ENCODE data around the gene REP15. TPM values are rescaled to one million over a fixed set of nuclear protein-coding genes. Genes with fewer than 3 reads are reported as not detected.

The REP15 gene
- total RNA-seq, 2 experiments from 2014 or later, result 0.22 TPM; not detected in 1

- Mint-ChIP-seq H3K4me3 (no peak overlapping the region), H3K9me3 (no peaks in the 10 kb centered on the region), H3K4me1 (ENCODE audit: low read depth) (peaks cover 2% of the 10 kb centered on the region), H3K27ac (no peak overlapping the region), H3K27me3 (peaks cover 9% of the 10 kb centered on the region), H3K36me3 (no peaks in the 10 kb centered on the region)
- CTCF ChIA-PET, result interaction anchor here (0.7 to 2.2 kb wide), 2 partner anchors 14 to 57 kb away, joined by 3 to 7 read pairs; no protein-coding TSS in a partner anchor
- no peak for DNase-seq
- intact Hi-C loops (cut with micrococcal nuclease), result no loop called here
- POLR2A ChIA-PET, result no interaction called here
Observed at GRCh38 chr12:27705263-27705662, 9.0 kb downstream of the REP15 start.

DNA sequence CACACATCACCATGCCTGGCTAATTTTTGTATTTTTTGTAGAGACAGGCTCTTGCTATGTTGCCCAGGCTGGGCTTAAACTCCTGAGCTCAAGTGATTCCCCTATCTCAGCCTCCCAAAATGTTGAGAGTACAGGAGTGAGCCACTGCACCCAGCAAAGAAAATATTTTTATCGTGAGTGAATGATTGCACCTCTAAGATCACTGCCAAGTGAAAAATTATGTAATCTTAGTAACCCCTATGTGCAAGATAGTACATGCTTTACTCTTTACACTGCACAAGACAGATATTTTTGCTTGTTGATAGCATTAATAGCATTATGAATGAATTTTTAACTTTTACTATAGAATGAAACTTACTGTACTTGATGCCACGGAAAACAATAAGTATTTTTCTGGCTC, 11.0 kb downstream of the REP15 start:
- intact Hi-C loops (cut with micrococcal nuclease), result no loop called here
- H3K36me3 Mint-ChIP-seq, result no peaks in the 10 kb centered on the region
- H3K27ac Mint-ChIP-seq, result no peak overlapping the region
- peaks cover 9% of the 10 kb centered on the region for H3K4me1 Mint-ChIP-seq (ENCODE audit: low read depth)
- ChIA-PET CTCF (interaction anchor here (0.6 to 1.4 kb wide), 3 partner anchors 72 to 322 kb away, joined by 3 read pairs; partner anchors contain the start of gene PPFIBP1), POLR2A (no interaction called here)
- no peak overlapping the region for H3K4me3 Mint-ChIP-seq
- H3K27me3 Mint-ChIP-seq, result peaks cover 5% of the 10 kb centered on the region
- DNase-seq, result no peak
- no peaks in the 10 kb centered on the region for H3K9me3 Mint-ChIP-seq

DNA sequence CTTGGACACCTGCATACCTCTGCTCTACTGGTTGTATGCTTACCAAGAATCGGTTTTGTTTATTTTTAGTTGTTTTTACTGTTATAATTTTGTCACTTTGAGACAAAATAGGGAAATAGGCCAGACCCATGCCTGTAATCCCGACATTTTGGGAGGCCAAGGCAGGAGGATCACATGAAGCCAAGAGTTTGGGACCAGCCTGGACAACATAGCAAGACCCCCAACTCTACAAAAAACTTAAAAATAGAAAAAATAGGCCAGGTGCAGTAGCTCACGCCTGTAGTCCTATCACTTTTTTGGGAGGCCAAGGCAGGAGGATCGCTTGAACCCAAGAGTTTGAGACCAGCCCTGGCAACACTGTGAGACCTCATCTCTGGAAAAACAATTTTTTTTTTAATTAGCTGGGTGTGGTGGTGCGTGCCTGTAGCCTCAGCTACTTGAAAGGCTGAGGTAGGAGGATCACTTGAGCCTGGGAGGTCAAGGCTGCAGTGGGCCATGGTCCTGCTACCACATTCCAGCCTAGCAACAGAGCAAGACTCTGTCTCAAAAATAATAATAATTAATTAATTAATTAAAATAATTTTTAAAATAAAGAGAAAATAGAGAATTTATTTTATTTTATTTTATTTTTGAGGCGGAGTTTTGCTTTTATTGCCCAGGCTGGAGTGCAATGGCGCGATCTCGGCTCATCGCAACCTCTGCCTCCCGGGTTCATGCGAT, 13.1 kb downstream of the REP15 start:
- H3K4me3 Mint-ChIP-seq, result no peak overlapping the region
- H3K27me3 Mint-ChIP-seq, result peaks cover 3% of the 10 kb centered on the region
- CTCF ChIA-PET, result interaction anchor here (0.7 to 2.8 kb wide), 3 partner anchors 57 to 284 kb away, joined by 3 to 9 read pairs (median 3); no protein-coding TSS in a partner anchor
- intact Hi-C loops (cut with micrococcal nuclease), result no loop called here
- H3K36me3 Mint-ChIP-seq, result peaks cover 1% of the 10 kb centered on the region
- no peaks in the 10 kb centered on the region for H3K9me3 Mint-ChIP-seq
- POLR2A ChIA-PET, result no interaction called here
- DNase-seq, result no peak
- H3K27ac Mint-ChIP-seq, result no peak overlapping the region
- peaks cover 17% of the 10 kb centered on the region for H3K4me1 Mint-ChIP-seq (ENCODE audit: low read depth)

DNA sequence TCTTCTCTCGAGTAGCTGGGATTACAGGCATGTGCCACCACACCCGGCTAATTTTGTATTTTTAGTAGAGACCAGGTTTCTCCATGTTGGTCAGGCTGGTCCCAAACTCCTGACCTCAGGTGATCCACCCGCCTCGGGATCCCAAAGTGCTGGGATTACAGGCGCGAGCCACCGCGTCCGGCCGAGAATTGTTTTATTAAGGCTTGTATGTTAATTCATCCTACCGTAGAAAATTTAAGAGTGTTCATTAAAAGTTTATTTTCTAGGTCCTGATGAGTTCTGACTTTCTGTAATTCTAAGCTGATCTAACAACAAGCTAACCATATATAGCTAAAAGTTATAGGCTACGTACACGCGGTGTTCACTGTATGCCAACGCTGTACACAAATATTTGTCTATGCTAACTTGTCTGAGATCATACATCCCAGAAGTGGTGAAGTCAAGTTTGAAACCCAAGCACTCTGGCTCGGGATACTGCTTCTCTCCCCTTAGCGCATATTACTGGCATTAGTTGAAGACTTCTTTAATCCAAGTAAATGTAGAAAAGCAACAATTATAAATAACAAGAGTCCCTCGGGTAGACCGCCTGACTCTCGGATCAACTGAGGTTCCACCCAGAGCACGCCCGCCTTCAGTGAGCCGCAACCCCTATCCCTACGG, 13.8 kb downstream of the REP15 start:
- Mint-ChIP-seq H3K4me3 (peak overlapping the region; percentile 93), H3K27ac (peak overlapping the region; percentile 90), H3K27me3 (peaks cover 3% of the 10 kb centered on the region), H3K4me1 (ENCODE audit: low read depth) (peaks cover 17% of the 10 kb centered on the region), H3K9me3 (no peaks in the 10 kb centered on the region), H3K36me3 (peaks cover 4% of the 10 kb centered on the region)
- no peak for DNase-seq
- ChIA-PET CTCF (interaction anchor here (0.6 to 2.8 kb wide), 4 partner anchors 58 to 474 kb away, joined by 3 to 9 read pairs (median 4); no protein-coding TSS in a partner anchor), POLR2A (no interaction called here)
- intact Hi-C loops (cut with micrococcal nuclease), result loop anchor here (1.0 to 5.0 kb wide), 6 partner anchors 72 to 481 kb away; partner anchors contain the start of genes CCDC91, KLHL42, MANSC4 and PPFIBP1

DNA sequence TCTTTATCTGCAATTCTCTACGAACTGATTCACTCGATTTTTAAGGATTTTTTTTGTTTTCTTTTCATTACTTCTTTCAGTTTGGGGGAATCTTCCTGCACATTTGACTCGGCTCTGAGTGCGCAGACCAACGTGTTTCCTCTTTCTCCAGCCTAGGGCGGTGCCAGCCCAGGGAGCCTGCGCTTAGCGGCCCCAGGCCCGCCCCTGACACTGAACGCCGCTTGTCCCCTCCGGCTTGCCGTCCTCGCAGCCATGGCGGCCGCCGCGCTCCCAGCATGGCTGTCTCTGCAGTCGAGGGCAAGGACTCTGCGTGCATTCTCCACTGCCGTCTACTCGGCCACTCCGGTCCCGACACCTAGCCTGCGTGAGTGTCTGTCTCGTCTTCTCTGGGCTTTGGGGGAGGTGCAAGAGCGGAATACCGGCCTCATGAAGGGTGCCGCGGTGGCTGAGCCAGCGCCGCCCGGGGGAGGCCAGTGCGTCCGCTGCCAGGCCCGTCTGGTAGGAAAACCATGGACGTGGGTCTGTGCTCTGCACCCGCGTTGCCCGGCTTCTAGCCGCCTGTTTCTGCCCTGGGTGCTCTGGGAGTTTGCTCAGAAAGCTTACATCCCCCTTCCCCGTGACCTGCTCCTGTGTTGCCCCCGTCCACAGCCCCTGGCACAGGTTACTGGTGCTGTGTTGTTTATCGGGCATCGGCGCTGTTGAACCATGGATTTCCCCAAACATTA, 14.5 kb downstream of the REP15 start, which contains the start of gene MRPS35:
MRPS35 (plus strand) TSS at position 241 of the 725 bp plus-strand sequence; CDS start at position 253, 12 bp downstream.
- peak; percentile 95 for DNase-seq
- H3K27me3 Mint-ChIP-seq, result peaks cover 3% of the 10 kb centered on the region
- ChIA-PET CTCF (interaction anchor here (0.6 to 2.8 kb wide), 3 partner anchors 110 to 475 kb away, joined by 3 to 9 read pairs (median 6); no protein-coding TSS in a partner anchor), POLR2A (no interaction called here)
- H3K27ac Mint-ChIP-seq, result peak within 1 kb of the TSS; percentile 90
- peaks cover 5% of the 10 kb centered on the region for H3K36me3 Mint-ChIP-seq
- intact Hi-C loops (cut with micrococcal nuclease), result loop anchor here (1.0 to 5.0 kb wide), 6 partner anchors 72 to 480 kb away; partner anchors contain the start of genes CCDC91, KLHL42, MANSC4 and PPFIBP1
- H3K4me3 Mint-ChIP-seq, result peak within 1 kb of the TSS; percentile 93
- H3K9me3 Mint-ChIP-seq, result no peaks in the 10 kb centered on the region
- peaks cover 17% of the 10 kb centered on the region for H3K4me1 Mint-ChIP-seq (ENCODE audit: low read depth)

DNA sequence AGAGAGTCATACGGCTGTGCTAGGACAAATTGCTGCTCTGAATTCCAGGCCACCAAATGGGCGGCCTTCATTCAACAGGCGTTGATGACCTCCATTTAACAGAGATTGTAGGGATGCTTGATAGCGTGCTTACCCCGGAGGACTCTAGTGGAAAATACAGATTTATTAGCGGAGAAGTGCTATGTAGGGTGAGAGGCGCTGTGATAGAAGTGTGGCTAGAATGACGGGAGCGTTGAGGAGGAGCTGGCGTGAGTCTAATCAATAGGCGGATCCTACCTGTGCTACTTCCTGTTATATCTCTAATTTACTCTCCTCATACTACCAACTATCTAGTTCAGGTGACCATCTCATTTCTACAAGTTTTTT, 15.1 kb downstream of the REP15 start:
- intact Hi-C loops (cut with micrococcal nuclease), result loop anchor here (2.0 to 5.0 kb wide), 3 partner anchors 71 to 480 kb away; partner anchors contain the start of genes CCDC91, KLHL42 and MANSC4
- peak; percentile 41 for DNase-seq
- Mint-ChIP-seq H3K4me1 (ENCODE audit: low read depth) (peaks cover 17% of the 10 kb centered on the region), H3K36me3 (peaks cover 7% of the 10 kb centered on the region), H3K4me3 (peak overlapping the region; percentile 93), H3K9me3 (no peaks in the 10 kb centered on the region), H3K27ac (peak overlapping the region; percentile 90), H3K27me3 (peaks cover 3% of the 10 kb centered on the region)
- ChIA-PET CTCF (interaction anchor here (1.0 to 2.8 kb wide), 2 partner anchors 110 to 230 kb away, joined by 3 to 9 read pairs; no protein-coding TSS in a partner anchor), POLR2A (no interaction called here)

GRCh38 chr12:27711967-27712366, 15.7 kb downstream of the REP15 start:
- no peak for DNase-seq
- no peak overlapping the region for H3K27ac Mint-ChIP-seq
- peak overlapping the region; percentile 39 for H3K4me3 Mint-ChIP-seq
- POLR2A ChIA-PET, result no interaction called here
- intact Hi-C loops (cut with micrococcal nuclease), result loop anchor here (2.0 to 5.0 kb wide), 3 partner anchors 70 to 479 kb away; partner anchors contain the start of genes CCDC91, KLHL42 and MANSC4
- CTCF ChIA-PET, result interaction anchor here (2.8 kb wide), 1 partner anchor 109 kb away, joined by 9 read pairs; no protein-coding TSS in a partner anchor
- H3K27me3 Mint-ChIP-seq, result peaks cover 3% of the 10 kb centered on the region
- H3K9me3 Mint-ChIP-seq, result no peaks in the 10 kb centered on the region
- H3K36me3 Mint-ChIP-seq, result peaks cover 9% of the 10 kb centered on the region
- peaks cover 17% of the 10 kb centered on the region for H3K4me1 Mint-ChIP-seq (ENCODE audit: low read depth)

- Mint-ChIP-seq H3K4me3 (no peak overlapping the region), H3K27me3 (no peaks in the 10 kb centered on the region), H3K9me3 (no peaks in the 10 kb centered on the region), H3K27ac (no peak overlapping the region), H3K36me3 (peaks cover 15% of the 10 kb centered on the region), H3K4me1 (ENCODE audit: low read depth) (peaks cover 4% of the 10 kb centered on the region)
- ChIA-PET CTCF (interaction anchor here (0.6 kb wide), 1 partner anchor 99 kb away, joined by 3 read pairs; no protein-coding TSS in a partner anchor), POLR2A (no interaction called here)
- no peak for DNase-seq
- intact Hi-C loops (cut with micrococcal nuclease), result no loop called here
Observed at GRCh38 chr12:27723212-27723611, 27.0 kb downstream of the REP15 start.

DNA sequence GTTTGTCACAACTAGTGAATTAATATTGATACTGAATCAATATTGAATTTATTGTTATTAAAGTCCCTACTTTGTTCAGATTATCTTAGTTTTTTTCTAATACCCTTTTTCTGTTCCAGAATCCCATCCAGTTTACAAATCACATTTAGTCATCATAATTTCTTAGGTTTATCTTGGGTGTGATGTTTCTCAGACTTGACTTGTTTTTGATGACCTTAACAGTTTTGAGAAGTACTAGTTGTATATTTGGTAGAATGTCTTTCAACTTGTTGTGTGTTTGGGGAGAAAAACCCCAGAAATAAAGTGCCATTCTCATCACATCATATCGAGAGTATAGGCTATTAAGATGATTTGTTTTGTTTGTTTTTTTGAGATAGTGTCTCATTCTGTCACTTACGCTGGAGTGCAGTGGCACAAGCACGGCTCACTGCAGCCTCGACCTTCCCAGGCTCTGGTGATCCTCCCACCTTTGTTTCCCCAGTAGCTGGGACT, 33.9 kb downstream of the REP15 start:
- no peak for DNase-seq
- no peaks in the 10 kb centered on the region for H3K4me1 Mint-ChIP-seq (ENCODE audit: low read depth)
- peaks cover 17% of the 10 kb centered on the region for H3K36me3 Mint-ChIP-seq
- H3K4me3 Mint-ChIP-seq, result no peak overlapping the region
- CTCF ChIA-PET, result no interaction called here
- H3K27ac Mint-ChIP-seq, result no peak overlapping the region
- H3K27me3 Mint-ChIP-seq, result no peaks in the 10 kb centered on the region
- POLR2A ChIA-PET, result no interaction called here
- H3K9me3 Mint-ChIP-seq, result no peaks in the 10 kb centered on the region
- intact Hi-C loops (cut with micrococcal nuclease), result loop anchor here (5.0 to 10.0 kb wide), 2 partner anchors 822 to 1265 kb away; no protein-coding TSS in a partner anchor

DNA sequence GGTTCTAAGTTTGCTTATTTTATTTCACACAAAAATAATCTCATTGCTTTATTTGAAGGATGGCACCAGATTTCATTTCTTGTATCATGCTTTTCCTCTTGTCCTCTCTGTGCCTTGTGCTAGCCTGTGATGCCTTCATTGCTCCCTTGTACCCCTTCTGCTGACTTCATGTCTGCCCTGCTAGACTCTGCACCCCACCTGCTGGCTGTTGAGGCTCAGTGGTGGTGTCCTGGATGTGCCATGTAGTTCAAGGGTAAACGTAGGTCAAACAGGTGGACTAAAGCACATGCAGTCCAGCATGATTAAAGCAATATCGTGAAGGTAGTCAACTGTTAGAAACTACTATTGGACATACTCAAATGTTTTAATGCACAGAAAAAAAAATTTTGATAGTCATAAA, 36.0 kb downstream of the REP15 start:
- ChIA-PET CTCF (interaction anchor here (0.6 to 9.5 kb wide), 24 partner anchors 8 to 1141 kb away, joined by 3 to 102 read pairs (median 4); partner anchors contain the start of genes KLHL42 and MANSC4), POLR2A (interaction anchor here (1.0 kb wide), 1 partner anchor 47 kb away, joined by 4 read pairs; the partner anchor contains the start of genes KLHL42 and MANSC4)
- Mint-ChIP-seq H3K27ac (no peak overlapping the region), H3K9me3 (no peaks in the 10 kb centered on the region), H3K27me3 (no peaks in the 10 kb centered on the region), H3K4me3 (no peak overlapping the region), H3K4me1 (ENCODE audit: low read depth) (no peaks in the 10 kb centered on the region), H3K36me3 (peaks cover 20% of the 10 kb centered on the region)
- no peak for DNase-seq
- intact Hi-C loops (cut with micrococcal nuclease), result loop anchor here (5.0 to 10.0 kb wide), 2 partner anchors 820 to 1263 kb away; no protein-coding TSS in a partner anchor

DNA sequence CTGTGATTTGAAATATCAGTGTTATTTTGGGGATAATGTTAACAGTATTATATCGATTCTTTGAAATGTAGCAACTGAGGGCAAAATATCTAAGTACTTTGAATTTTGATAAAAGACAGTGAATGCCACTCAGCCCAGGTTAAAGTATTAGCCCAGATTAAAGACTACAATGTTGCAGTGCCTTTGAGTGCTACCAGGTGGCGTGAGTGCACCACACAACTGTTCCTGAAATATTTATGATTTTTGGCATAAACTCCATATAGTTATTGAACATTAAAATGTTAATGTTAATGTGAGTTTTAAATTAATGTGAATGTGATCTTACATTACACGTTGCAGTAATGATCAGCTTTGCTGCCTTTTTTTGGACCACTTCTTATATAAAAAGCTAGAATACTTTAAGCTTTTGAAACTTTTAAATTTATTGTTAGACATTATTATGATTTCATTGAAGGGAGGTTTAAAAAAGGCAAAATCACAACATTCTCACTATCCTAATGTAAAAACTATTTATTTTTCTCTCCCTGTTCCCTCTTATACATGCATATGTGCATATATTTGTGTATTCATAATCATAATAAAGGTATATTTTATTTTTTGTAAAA, 36.9 kb downstream of the REP15 start:
- Mint-ChIP-seq H3K27ac (no peak overlapping the region), H3K4me3 (no peak overlapping the region), H3K27me3 (no peaks in the 10 kb centered on the region), H3K36me3 (peaks cover 23% of the 10 kb centered on the region), H3K4me1 (ENCODE audit: low read depth) (no peaks in the 10 kb centered on the region), H3K9me3 (no peaks in the 10 kb centered on the region)
- DNase-seq, result peak; percentile 46
- intact Hi-C loops (cut with micrococcal nuclease), result loop anchor here (1.0 to 10.0 kb wide), 4 partner anchors 88 to 1262 kb away; no protein-coding TSS in a partner anchor
- ChIA-PET CTCF (interaction anchor here (0.6 to 9.5 kb wide), 25 partner anchors 9 to 1140 kb away, joined by 3 to 102 read pairs (median 4); partner anchors contain the start of genes KLHL42 and MANSC4), POLR2A (interaction anchor here (1.0 kb wide), 1 partner anchor 46 kb away, joined by 4 read pairs; the partner anchor contains the start of genes KLHL42 and MANSC4)

All from activated CD4-positive, alpha-beta memory T cell treated with anti-CD3 and anti-CD28 coated beads for 36 hours (primary cell).